ENCODE measurements around the gene ISL2. TPM values are rescaled to one million over a fixed set of nuclear protein-coding genes. Genes with fewer than 3 reads are reported as not detected.

Gene ISL2
- total and polyA plus RNA-seq, 2 of the 13 experiments (the other 11 are each of a cell fraction or from before 2014, with no cell fraction given) = 4.3 to 5.1 TPM

DNA sequence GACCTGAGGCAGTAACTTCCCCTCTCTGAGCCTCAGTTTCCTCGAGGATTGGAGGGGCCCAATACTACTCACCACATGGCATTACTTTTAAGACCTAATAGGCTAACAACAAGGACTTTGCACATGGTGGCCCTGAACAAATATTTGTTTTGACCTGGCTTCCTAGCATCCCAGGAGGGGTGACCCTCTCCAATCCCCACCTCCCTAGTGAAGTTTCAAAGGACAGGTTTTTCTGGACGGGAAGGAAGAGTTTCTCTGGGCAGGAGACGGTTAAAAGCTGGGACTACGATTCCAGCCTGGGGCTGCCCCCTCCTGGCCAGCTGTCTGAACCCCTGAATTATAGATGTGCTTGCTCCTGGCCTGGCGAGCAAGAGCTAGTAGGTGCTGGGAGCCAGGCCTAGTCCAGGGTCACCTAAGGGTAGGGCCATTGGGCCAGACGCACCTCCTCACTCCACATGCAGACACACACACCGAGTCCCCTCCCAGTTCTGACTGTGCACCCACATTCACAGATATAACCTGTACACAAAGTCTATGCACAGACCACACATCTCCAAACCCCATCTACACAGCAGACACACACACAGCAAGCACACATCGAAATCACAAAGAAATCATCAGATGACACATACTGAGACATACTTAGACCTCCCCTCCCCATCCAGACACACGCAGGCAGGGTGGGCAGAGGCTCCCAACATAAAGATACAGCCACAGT, 2.7 kb upstream of the ISL2 start (continued):
- TF ChIP-seq, protein P1, sequence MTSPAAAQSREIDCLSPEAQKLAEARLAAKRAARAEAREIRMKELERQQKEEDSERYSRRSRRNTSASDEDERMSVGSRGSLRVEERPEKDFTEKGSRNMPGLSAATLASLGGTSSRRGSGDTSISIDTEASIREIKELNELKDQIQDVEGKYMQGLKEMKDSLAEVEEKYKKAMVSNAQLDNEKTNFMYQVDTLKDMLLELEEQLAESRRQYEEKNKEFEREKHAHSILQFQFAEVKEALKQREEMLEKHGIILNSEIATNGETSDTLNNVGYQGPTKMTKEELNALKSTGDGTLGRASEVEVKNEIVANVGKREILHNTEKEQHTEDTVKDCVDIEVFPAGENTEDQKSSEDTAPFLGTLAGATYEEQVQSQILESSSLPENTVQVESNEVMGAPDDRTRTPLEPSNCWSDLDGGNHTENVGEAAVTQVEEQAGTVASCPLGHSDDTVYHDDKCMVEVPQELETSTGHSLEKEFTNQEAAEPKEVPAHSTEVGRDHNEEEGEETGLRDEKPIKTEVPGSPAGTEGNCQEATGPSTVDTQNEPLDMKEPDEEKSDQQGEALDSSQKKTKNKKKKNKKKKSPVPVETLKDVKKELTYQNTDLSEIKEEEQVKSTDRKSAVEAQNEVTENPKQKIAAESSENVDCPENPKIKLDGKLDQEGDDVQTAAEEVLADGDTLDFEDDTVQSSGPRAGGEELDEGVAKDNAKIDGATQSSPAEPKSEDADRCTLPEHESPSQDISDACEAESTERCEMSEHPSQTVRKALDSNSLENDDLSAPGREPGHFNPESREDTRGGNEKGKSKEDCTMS (CRISPR knock-in tag; conservative IDR thresholded peaks at IDR 0.05) = no peak
- TF ChIP-seq PHF8 (CRISPR knock-in tag; IDR thresholded peaks at IDR 0.05) (peak; percentile 40), ZFP62 (CRISPR knock-in tag; IDR thresholded peaks at IDR 0.05) (no peak), GTF2F1 (IDR thresholded peaks at IDR 0.05; ENCODE audit: low read length) (no peak), TEAD3 (CRISPR knock-in tag; optimal IDR thresholded peaks at IDR 0.05; ENCODE audit: borderline replicate concordance) (no peak), KLF9 (CRISPR knock-in tag; IDR thresholded peaks at IDR 0.05; ENCODE audit: low read depth) (0 out of 2 replicates have a peak, but pooled peaks have one; percentile 13), ZNF543 (CRISPR knock-in tag; IDR thresholded peaks at IDR 0.05) (0 out of 2 replicates have a peak, but pooled peaks have one; percentile 7), BRCA1 (CRISPR knock-in tag; IDR thresholded peaks at IDR 0.05) (no peak), EZH2 (conservative IDR thresholded peaks at IDR 0.05; ENCODE audit: low read depth, low read length) (no peak), IKZF4 (CRISPR knock-in tag; IDR thresholded peaks at IDR 0.05; ENCODE audit: borderline replicate concordance, low read depth, not compliant biosample characterization) (no peak), NPAS2 (CRISPR knock-in tag; IDR thresholded peaks at IDR 0.05; ENCODE audit: borderline replicate concordance) (no peak), TGIF2 (CRISPR knock-in tag; IDR thresholded peaks at IDR 0.05) (no peak), ZNF713 (CRISPR knock-in tag; IDR thresholded peaks at IDR 0.05) (no peak), ZFP36L1 (CRISPR knock-in tag; IDR thresholded peaks at IDR 0.05) (0 out of 2 replicates have a peak, but pooled peaks have one; percentile 53), HOXA5 (CRISPR knock-in tag; IDR thresholded peaks at IDR 0.05) (peak; percentile 40; the same call in 1 of the 2 replicates), XBP1 (CRISPR knock-in tag; IDR thresholded peaks at IDR 0.05) (no peak), ZNF556 (CRISPR knock-in tag; IDR thresholded peaks at IDR 0.05; ENCODE audit: borderline replicate concordance) (no peak), PITX1 (CRISPR knock-in tag; IDR thresholded peaks at IDR 0.05) (peak; percentile 47; the same call in 1 of the 2 replicates), MEIS2 (CRISPR knock-in tag; IDR thresholded peaks at IDR 0.05) (peak; percentile 66; the same call in 1 of the 2 replicates), POGZ (CRISPR knock-in tag; IDR thresholded peaks at IDR 0.05) (no peak; the same call in 1 of the 2 replicates)
- TF ChIP-seq, protein P2, sequence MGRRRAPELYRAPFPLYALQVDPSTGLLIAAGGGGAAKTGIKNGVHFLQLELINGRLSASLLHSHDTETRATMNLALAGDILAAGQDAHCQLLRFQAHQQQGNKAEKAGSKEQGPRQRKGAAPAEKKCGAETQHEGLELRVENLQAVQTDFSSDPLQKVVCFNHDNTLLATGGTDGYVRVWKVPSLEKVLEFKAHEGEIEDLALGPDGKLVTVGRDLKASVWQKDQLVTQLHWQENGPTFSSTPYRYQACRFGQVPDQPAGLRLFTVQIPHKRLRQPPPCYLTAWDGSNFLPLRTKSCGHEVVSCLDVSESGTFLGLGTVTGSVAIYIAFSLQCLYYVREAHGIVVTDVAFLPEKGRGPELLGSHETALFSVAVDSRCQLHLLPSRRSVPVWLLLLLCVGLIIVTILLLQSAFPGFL (CRISPR knock-in tag; IDR thresholded peaks at IDR 0.05) = no peak
- TF ChIP-seq, protein P3, sequence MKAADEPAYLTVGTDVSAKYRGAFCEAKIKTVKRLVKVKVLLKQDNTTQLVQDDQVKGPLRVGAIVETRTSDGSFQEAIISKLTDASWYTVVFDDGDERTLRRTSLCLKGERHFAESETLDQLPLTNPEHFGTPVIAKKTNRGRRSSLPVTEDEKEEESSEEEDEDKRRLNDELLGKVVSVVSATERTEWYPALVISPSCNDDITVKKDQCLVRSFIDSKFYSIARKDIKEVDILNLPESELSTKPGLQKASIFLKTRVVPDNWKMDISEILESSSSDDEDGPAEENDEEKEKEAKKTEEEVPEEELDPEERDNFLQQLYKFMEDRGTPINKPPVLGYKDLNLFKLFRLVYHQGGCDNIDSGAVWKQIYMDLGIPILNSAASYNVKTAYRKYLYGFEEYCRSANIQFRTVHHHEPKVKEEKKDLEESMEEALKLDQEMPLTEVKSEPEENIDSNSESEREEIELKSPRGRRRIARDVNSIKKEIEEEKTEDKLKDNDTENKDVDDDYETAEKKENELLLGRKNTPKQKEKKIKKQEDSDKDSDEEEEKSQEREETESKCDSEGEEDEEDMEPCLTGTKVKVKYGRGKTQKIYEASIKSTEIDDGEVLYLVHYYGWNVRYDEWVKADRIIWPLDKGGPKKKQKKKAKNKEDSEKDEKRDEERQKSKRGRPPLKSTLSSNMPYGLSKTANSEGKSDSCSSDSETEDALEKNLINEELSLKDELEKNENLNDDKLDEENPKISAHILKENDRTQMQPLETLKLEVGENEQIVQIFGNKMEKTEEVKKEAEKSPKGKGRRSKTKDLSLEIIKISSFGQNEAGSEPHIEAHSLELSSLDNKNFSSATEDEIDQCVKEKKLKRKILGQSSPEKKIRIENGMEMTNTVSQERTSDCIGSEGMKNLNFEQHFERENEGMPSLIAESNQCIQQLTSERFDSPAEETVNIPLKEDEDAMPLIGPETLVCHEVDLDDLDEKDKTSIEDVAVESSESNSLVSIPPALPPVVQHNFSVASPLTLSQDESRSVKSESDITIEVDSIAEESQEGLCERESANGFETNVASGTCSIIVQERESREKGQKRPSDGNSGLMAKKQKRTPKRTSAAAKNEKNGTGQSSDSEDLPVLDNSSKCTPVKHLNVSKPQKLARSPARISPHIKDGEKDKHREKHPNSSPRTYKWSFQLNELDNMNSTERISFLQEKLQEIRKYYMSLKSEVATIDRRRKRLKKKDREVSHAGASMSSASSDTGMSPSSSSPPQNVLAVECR (CRISPR knock-in tag; IDR thresholded peaks at IDR 0.05; ENCODE audit: borderline replicate concordance) = peak; percentile 55; the same call in 1 of the 2 replicates
